H9 (cell line): Measurements from ENCODE around the gene SIK2. TPM values are rescaled to one million over a fixed set of nuclear protein-coding genes. Genes with fewer than 3 reads are reported as not detected.

Experiments
- DNase-seq: peaks from one replicate; pipeline ENCODE4 v3.0.0-alpha.2; 2017
- H2AFZ ChIP-seq: one replicate; pipeline ENCODE4 v1.6.1; 2013; ENCODE audit warnings: mild to moderate bottlenecking, low read length, control low read depth, moderate library complexity
- H2AK5ac ChIP-seq: 2 replicates; pipeline ENCODE4 v1.6.1; 2013; ENCODE audit warnings: low read length, control low read depth, mixed read lengths; ENCODE audit not compliant: insufficient read length
- H2BK120ac ChIP-seq: one replicate; pipeline ENCODE4 v1.6.1; 2013; ENCODE audit warnings: low read depth, mild to moderate bottlenecking, low read length, control low read depth, inconsistent platforms; ENCODE audit not compliant: poor library complexity, severe bottlenecking
- H2BK12ac ChIP-seq: 2 replicates; pipeline ENCODE4 v1.6.1; 2013; ENCODE audit warnings: low read length, control low read depth, mixed read lengths, low read depth; ENCODE audit not compliant: insufficient read length
- H2BK15ac ChIP-seq: 2 replicates; pipeline ENCODE4 v1.6.1; 2013; ENCODE audit warnings: low read depth, low read length, control low read depth
- H2BK20ac ChIP-seq: one replicate; pipeline ENCODE4 v1.6.1; 2013; ENCODE audit warnings: low read depth, mild to moderate bottlenecking, low read length, control low read depth, inconsistent platforms; ENCODE audit not compliant: poor library complexity, severe bottlenecking
- H2BK5ac ChIP-seq: 2 replicates; pipeline ENCODE4 v1.6.1; 2013; ENCODE audit warnings: low read length, control low read depth, mixed read lengths; ENCODE audit not compliant: insufficient read length
- H3K14ac ChIP-seq: 2 replicates; pipeline ENCODE4 v1.6.1; 2013; ENCODE audit warnings: low read length, control low read depth; ENCODE audit not compliant: insufficient read depth
- H3K18ac ChIP-seq: 2 replicates; pipeline ENCODE4 v1.6.1; 2013; ENCODE audit warnings: low read depth, mild to moderate bottlenecking, mixed read lengths, low read length, control low read depth; ENCODE audit not compliant: insufficient read length
- H3K23ac ChIP-seq: 2 replicates; pipeline ENCODE4 v1.6.1; 2013; ENCODE audit warnings: low read length, control low read depth, mixed read lengths, low read depth; ENCODE audit not compliant: insufficient read length
- H3K23me2 ChIP-seq: 2 replicates; pipeline ENCODE4 v1.6.1; 2013; ENCODE audit warnings: low read depth, mild to moderate bottlenecking, mixed read lengths, low read length, control low read depth; ENCODE audit not compliant: insufficient read length, poor library complexity, severe bottlenecking
- H3K27ac ChIP-seq: 2 replicates; pipeline ENCODE4 v1.5.1; 2013; ENCODE audit warnings: low read length, control low read depth, mixed read lengths, low read depth; ENCODE audit not compliant: insufficient read length
- H3K27me3 ChIP-seq: 2 replicates; pipeline ENCODE4 v1.6.1; 2013; ENCODE audit warnings: low read length, control low read depth, inconsistent platforms; ENCODE audit not compliant: insufficient read depth
- H3K4ac ChIP-seq: 2 replicates; pipeline ENCODE4 v1.6.1; 2013; ENCODE audit warnings: low read depth, mild to moderate bottlenecking, control low read depth, inconsistent platforms, low read length, moderate library complexity
- H3K4me1 ChIP-seq: 2 replicates; pipeline ENCODE4 v1.6.1; 2013; ENCODE audit warnings: low read length, control low read depth, inconsistent platforms; ENCODE audit not compliant: insufficient read depth
- H3K4me2 ChIP-seq: 2 replicates; pipeline ENCODE4 v1.6.1; 2013; ENCODE audit warnings: low read length, control low read depth, mixed read lengths; ENCODE audit not compliant: insufficient read length, insufficient read depth
- H3K56ac ChIP-seq: 2 replicates; pipeline ENCODE4 v1.6.1; 2013; ENCODE audit warnings: low read depth, mild to moderate bottlenecking, mixed read lengths, low read length, control low read depth; ENCODE audit not compliant: insufficient read length
- H3K79me1 ChIP-seq: 2 replicates; pipeline ENCODE4 v1.6.1; 2013; ENCODE audit warnings: low read depth, mild to moderate bottlenecking, moderate library complexity, low read length, control low read depth, inconsistent platforms; ENCODE audit not compliant: insufficient read depth, poor library complexity, severe bottlenecking
- H3K79me2 ChIP-seq: 2 replicates; pipeline ENCODE4 v1.6.1; 2013; ENCODE audit warnings: low read length, control low read depth, inconsistent platforms; ENCODE audit not compliant: insufficient read depth
- H3K9ac ChIP-seq: 2 replicates; pipeline ENCODE4 v1.6.1; 2013; ENCODE audit warnings: low read length, control low read depth, mixed read lengths; ENCODE audit not compliant: insufficient read length; ENCODE audit errors: extremely low read depth
- H3K9me3 ChIP-seq: one replicate; pipeline ENCODE4 v1.6.1; 2013; ENCODE audit warnings: low read depth, low read length, inconsistent platforms; ENCODE audit not compliant: control insufficient read depth
- H3T11ph ChIP-seq: one replicate; pipeline ENCODE4 v1.6.1; 2013; ENCODE audit warnings: mild to moderate bottlenecking, low read length, control low read depth, inconsistent platforms
- H4K20me1 ChIP-seq: one replicate; pipeline ENCODE4 v1.6.1; 2013; ENCODE audit not compliant: control insufficient read depth, insufficient read length, insufficient read depth
- H4K5ac ChIP-seq: 2 replicates; pipeline ENCODE4 v1.6.1; 2013; ENCODE audit warnings: low read depth, mild to moderate bottlenecking, mixed read lengths, low read length, control low read depth; ENCODE audit not compliant: insufficient read length
- H4K8ac ChIP-seq: replicated peaks from 2 replicates; pipeline ENCODE4 v1.6.1; 2013; ENCODE audit warnings: low read length, control low read depth, mixed read lengths, low read depth; ENCODE audit not compliant: insufficient read length
- H4K91ac ChIP-seq: 2 replicates; pipeline ENCODE4 v1.6.1; 2013; ENCODE audit warnings: low read depth, mild to moderate bottlenecking, moderate library complexity, mixed read lengths, low read length, control low read depth; ENCODE audit not compliant: insufficient read length
- H3K27ac Mint-ChIP-seq, 3 experiments: 2 replicates in 2 of 3; 3 replicates in 1 of 3; pipeline ENCODE4 v1.8.0; 2020 to 2021; ENCODE audit warnings: mixed read lengths in 3 of 3, mild to moderate bottlenecking in 1 of 3, moderate library complexity in 1 of 3
- H3K27me3 Mint-ChIP-seq: 2 replicates; pipeline ENCODE4 v1.8.0; 2021; ENCODE audit warnings: low read depth, mild to moderate bottlenecking, moderate library complexity, mixed read lengths
- H3K36me3 Mint-ChIP-seq, 3 experiments: 2 replicates in 2 of 3; 3 replicates in 1 of 3; pipeline ENCODE4 v1.8.0; 2020 to 2021; ENCODE audit warnings: low read depth in 3 of 3, mixed read lengths in 3 of 3; ENCODE audit not compliant: insufficient read depth in 1 of 3
- H3K4me1 Mint-ChIP-seq, 2 experiments: 2 replicates each; pipeline ENCODE4 v1.8.0; 2020; ENCODE audit warnings: mixed read lengths in 2 of 2
- H3K4me3 Mint-ChIP-seq, 2 experiments: 2 replicates in 1 of 2; 3 replicates in 1 of 2; pipeline ENCODE4 v1.8.0; 2020 to 2021; ENCODE audit warnings: mild to moderate bottlenecking in 2 of 2, mixed read lengths in 2 of 2, moderate library complexity in 1 of 2
- H3K9me3 Mint-ChIP-seq, 2 experiments: 2 replicates in 1 of 2; 3 replicates in 1 of 2; pipeline ENCODE4 v1.8.0; 2020; ENCODE audit warnings: mild to moderate bottlenecking in 2 of 2, mixed read lengths in 2 of 2, moderate library complexity in 1 of 2
- WGBS: extraction: QIAGEN DNeasy Blood & Tissue Kit; methylation state at CpG from one replicate; pipeline ENCODE4 v1.1.7; 2013; ENCODE audit warnings: missing lambda C conversion rate, low lambda C conversion rate, mixed read lengths; ENCODE audit not compliant: insufficient read length; ENCODE audit errors: extremely low coverage; 5-methylcytosine and 5-hydroxymethylcytosine counted together
- total RNA-seq: library from RNA; stranded (reverse); gene quantifications from 2 replicates; pipeline ENCODE4 v1.2.1, GENCODE V29; 2021
- TF ChIP-seq, protein P1 (sequence below): fragments of 200-600 bp; sonication (generic); conservative IDR thresholded peaks from 3 replicates; pipeline ENCODE4 v1.8.0; 2021; ENCODE audit warnings: antibody characterized with exemption, mild to moderate bottlenecking

SIK2 gene
- total RNA-seq, 1 experiment from 2014 or later, result 7.5 TPM

DNA sequence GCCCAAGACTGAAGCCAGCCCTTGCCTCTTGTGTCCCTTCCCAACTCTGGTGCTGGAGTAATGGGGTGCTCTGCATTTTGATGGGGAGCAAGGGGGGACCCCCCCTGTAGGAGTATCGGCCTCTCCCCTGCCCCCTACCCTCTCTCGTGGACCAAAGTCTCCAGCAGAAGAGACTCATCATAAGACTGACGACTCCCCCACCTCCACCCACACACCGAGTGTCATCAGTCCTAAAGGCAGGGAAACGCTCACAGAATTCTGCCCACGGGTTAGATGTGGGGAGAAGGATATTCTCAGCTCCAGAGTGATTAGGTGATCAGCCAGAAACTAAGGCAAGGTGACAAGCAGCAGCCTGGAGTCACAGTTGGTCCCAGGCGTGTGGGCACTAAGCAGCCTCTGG lies 125.2 kb downstream of the SIK2 start:
- no peak overlapping the region for H2AK5ac ChIP-seq
- no peak for DNase-seq
- H3K56ac ChIP-seq, result no peak overlapping the region
- Mint-ChIP-seq H3K27ac (peak overlapping the region in 1 of 3 experiments; percentile 80; a peak in 1 of 7 replicates), H3K27me3 (no peaks in the 10 kb centered on the region; the same call in 1 of the 2 replicates), H3K4me3 (no peak overlapping the region), H3K4me1 (peaks cover 16 to 24% of the 10 kb centered on the region in 2 experiments), H3K36me3 (peaks cover 5 to 17% (median 15%) of the 10 kb centered on the region in 3 experiments; a peak in 5 of 7 replicates), H3K9me3 (no peaks in the 10 kb centered on the region)
- H3K4me1 ChIP-seq, result no peaks in the 10 kb centered on the region; the same call in 1 of the 2 replicates
- H2BK5ac ChIP-seq, result no peak overlapping the region
- H3K27ac ChIP-seq, result no peak overlapping the region
- H2BK12ac ChIP-seq, result no peak overlapping the region
- H4K8ac ChIP-seq, result no peak overlapping the region
- no peaks in the 10 kb centered on the region for H3K27me3 ChIP-seq
- no peak overlapping the region for H2AFZ ChIP-seq
- H3K9me3 ChIP-seq, result no peaks in the 10 kb centered on the region
- H3K23ac ChIP-seq, result no peak overlapping the region
- H4K20me1 ChIP-seq, result no peaks in the 10 kb centered on the region
- no peak overlapping the region for H4K5ac ChIP-seq
- WGBS, result no CpG with 5 or more reads among the region's 7 CpGs
- no peak overlapping the region for H3K4me2 ChIP-seq
- no peak overlapping the region for H2BK15ac ChIP-seq
- H3K79me2 ChIP-seq, result no peaks in the 10 kb centered on the region
- no peak overlapping the region for H3T11ph ChIP-seq
- no peaks in the 10 kb centered on the region for H3K23me2 ChIP-seq
- no peak overlapping the region for H3K9ac ChIP-seq
- H2BK120ac ChIP-seq, result no peak overlapping the region
- H2BK20ac ChIP-seq, result no peak overlapping the region
- no peak overlapping the region for H3K18ac ChIP-seq
- no peak overlapping the region for H4K91ac ChIP-seq
- TF ChIP-seq, protein P1, sequence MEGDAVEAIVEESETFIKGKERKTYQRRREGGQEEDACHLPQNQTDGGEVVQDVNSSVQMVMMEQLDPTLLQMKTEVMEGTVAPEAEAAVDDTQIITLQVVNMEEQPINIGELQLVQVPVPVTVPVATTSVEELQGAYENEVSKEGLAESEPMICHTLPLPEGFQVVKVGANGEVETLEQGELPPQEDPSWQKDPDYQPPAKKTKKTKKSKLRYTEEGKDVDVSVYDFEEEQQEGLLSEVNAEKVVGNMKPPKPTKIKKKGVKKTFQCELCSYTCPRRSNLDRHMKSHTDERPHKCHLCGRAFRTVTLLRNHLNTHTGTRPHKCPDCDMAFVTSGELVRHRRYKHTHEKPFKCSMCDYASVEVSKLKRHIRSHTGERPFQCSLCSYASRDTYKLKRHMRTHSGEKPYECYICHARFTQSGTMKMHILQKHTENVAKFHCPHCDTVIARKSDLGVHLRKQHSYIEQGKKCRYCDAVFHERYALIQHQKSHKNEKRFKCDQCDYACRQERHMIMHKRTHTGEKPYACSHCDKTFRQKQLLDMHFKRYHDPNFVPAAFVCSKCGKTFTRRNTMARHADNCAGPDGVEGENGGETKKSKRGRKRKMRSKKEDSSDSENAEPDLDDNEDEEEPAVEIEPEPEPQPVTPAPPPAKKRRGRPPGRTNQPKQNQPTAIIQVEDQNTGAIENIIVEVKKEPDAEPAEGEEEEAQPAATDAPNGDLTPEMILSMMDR, result no peak
- no peak overlapping the region for H3K4ac ChIP-seq
- no peaks in the 10 kb centered on the region for H3K79me1 ChIP-seq
- H3K14ac ChIP-seq, result no peak overlapping the region
